CD8-positive, alpha-beta memory T cell (primary cell): ENCODE data around the gene EI24. TPM values are rescaled to one million over a fixed set of nuclear protein-coding genes. Genes with fewer than 3 reads are reported as not detected.

ENCODE experiments used
- CTCF ChIA-PET: fragments of 350-600 bp; sonication (Branson Sonifier 250); formaldehyde crosslinking; loops from one replicate; lab custom pipeline; 2021; ENCODE audit warnings: antibody characterized with exemption; lab: Charles Lee
- POLR2A ChIA-PET: fragments of 350-600 bp; sonication (Branson Sonifier 250); formaldehyde crosslinking; loops from one replicate; lab custom pipeline; 2021; ENCODE audit warnings: antibody characterized with exemption; lab: Charles Lee
- DNase-seq, 5 donors: peaks; one replicate each; pipeline versions ENCODE4 v3.0.0 to v3.0.0-alpha.2; 2020 to 2022; ENCODE audit warnings: mixed read lengths in 1 of 5
- H3K27ac ChIP-seq: one replicate; pipeline ENCODE4 v1.7.0; 2013; ENCODE audit warnings: low read depth, mild to moderate bottlenecking, low read length, moderate library complexity
- H3K27me3 ChIP-seq: 2 replicates; pipeline ENCODE4 v1.7.0; 2013; ENCODE audit warnings: low read length, mild to moderate bottlenecking; ENCODE audit not compliant: insufficient read depth, poor library complexity, severe bottlenecking
- H3K36me3 ChIP-seq: 2 replicates; pipeline ENCODE4 v1.7.0; 2013; ENCODE audit warnings: mild to moderate bottlenecking, low read length, moderate library complexity; ENCODE audit not compliant: insufficient read depth
- H3K4me1 ChIP-seq: 2 replicates; pipeline ENCODE4 v1.7.0; 2013; ENCODE audit warnings: mild to moderate bottlenecking, low read length, moderate library complexity; ENCODE audit not compliant: insufficient read depth
- H3K4me3 ChIP-seq: 2 replicates; pipeline ENCODE4 v1.7.0; 2013; ENCODE audit warnings: mild to moderate bottlenecking, low read length
- H3K9me3 ChIP-seq: 2 replicates; pipeline ENCODE4 v1.7.0; 2013; ENCODE audit warnings: mild to moderate bottlenecking, low read length
- H3K27ac Mint-ChIP-seq, 8 donors: one replicate each; pipeline ENCODE4 v1.8.0; 2020 to 2021; ENCODE audit warnings: mixed read lengths in 8 of 8, mild to moderate bottlenecking in 6 of 8, inconsistent platforms in 3 of 8, moderate library complexity in 3 of 8
- H3K27me3 Mint-ChIP-seq, 2 donors: one replicate each; pipeline ENCODE4 v1.8.0; 2020 to 2021; ENCODE audit warnings: mixed read lengths in 2 of 2, mild to moderate bottlenecking in 1 of 2, moderate library complexity in 1 of 2
- H3K36me3 Mint-ChIP-seq, 3 donors: one replicate each; pipeline ENCODE4 v1.8.0; 2020 to 2021; ENCODE audit warnings: mixed read lengths in 3 of 3, inconsistent platforms in 1 of 3, mild to moderate bottlenecking in 1 of 3
- H3K4me1 Mint-ChIP-seq, 3 donors: one replicate each; pipeline ENCODE4 v1.8.0; 2020 to 2021; ENCODE audit warnings: mixed read lengths in 3 of 3, inconsistent platforms in 1 of 3, mild to moderate bottlenecking in 1 of 3
- H3K4me3 Mint-ChIP-seq, 7 donors: one replicate each; pipeline ENCODE4 v1.8.0; 2020 to 2021; ENCODE audit warnings: mixed read lengths in 7 of 7, mild to moderate bottlenecking in 6 of 7, moderate library complexity in 4 of 7, inconsistent platforms in 2 of 7
- H3K9me3 Mint-ChIP-seq, 5 donors: one replicate each; pipeline ENCODE4 v1.8.0; 2020 to 2022; ENCODE audit warnings: mixed read lengths in 5 of 5, mild to moderate bottlenecking in 3 of 5, moderate library complexity in 2 of 5, inconsistent platforms in 1 of 5
- polyA plus RNA-seq: library from polyadenylated mRNA; unstranded; fragments of 300-500 nt; fragmentation: Illumina TruSeq; gene quantifications from one replicate; pipeline ENCODE4 v1.2.3, GENCODE V29; 2021
- total RNA-seq, 2 experiments: library from RNA; stranded (reverse); gene quantifications; one replicate each; pipeline ENCODE4 v1.2.3, GENCODE V29; 2021

Gene EI24
- total and polyA plus RNA-seq, 3 experiments from 2014 or later: 62.7 to 71.7 (median 65.7) TPM

DNA sequence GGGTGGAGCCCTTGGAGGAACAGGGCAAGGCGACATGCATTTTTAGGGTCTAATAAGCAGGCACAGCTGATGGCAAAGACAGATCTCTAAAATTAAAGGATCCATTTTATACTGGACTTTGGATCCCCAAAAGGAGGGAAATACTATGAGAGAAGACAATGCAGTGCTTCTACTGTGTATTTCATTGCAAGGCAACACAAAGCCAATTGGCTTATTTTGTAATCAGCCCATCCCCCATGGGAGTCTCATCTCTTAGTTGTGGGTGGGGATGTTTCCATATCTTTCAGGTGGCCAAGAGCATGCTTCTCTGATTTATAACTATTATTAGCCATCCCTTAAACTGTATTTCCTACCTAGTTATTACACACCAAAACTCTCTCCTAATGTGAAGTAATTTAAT, 18.5 kb upstream of the EI24 start:
- Histone ChIP-seq H3K36me3 (no peaks in the 10 kb centered on the region), H3K4me3 (no peak overlapping the region), H3K27ac (no peak overlapping the region), H3K9me3 (no peaks in the 10 kb centered on the region), H3K27me3 (no peaks in the 10 kb centered on the region), H3K4me1 (no peaks in the 10 kb centered on the region)
- POLR2A ChIA-PET: no interaction called here
- peaks cover 6 to 17% of the 10 kb centered on the region in 2 donors for H3K27me3 Mint-ChIP-seq
- peaks cover 23 to 44% (median 40%) of the 10 kb centered on the region in 5 donors for H3K9me3 Mint-ChIP-seq
- DNase-seq: no peak
- CTCF ChIA-PET: no interaction called here
- peaks cover 0 to 34% (median 4%) of the 10 kb centered on the region in 3 donors for H3K36me3 Mint-ChIP-seq
- H3K4me3 Mint-ChIP-seq: no peak overlapping the region
- no peaks in the 10 kb centered on the region for H3K4me1 Mint-ChIP-seq
- H3K27ac Mint-ChIP-seq: no peak overlapping the region

DNA sequence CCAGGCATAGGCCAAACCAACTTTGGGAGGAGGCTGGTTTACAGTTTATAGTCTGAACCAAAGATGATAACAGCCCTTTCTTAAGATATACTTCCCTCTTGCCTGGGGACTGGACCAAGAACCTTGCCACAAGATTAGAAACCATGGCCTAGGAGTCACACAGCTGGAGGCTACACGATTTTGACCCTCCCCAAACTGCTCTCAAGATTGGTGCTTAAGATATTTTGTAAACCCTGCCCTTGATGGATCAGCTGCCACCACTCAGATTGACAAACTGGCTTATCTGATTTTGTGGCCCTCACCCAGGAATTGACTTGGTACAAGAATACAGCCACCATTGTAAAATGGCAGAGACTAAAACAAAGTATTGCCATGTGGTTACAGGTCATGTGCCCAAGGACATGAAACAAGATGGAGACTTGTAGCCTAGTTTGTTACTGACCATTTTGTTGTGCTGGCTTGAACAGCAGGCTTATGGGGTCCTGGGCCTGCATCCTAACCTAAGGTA, 17.4 kb upstream of the EI24 start:
- Mint-ChIP-seq H3K27me3 (peaks cover 6 to 17% of the 10 kb centered on the region in 2 donors), H3K36me3 (peaks cover 0 to 38% (median 4%) of the 10 kb centered on the region in 3 donors), H3K9me3 (peaks cover 23 to 48% (median 40%) of the 10 kb centered on the region in 5 donors), H3K4me1 (no peaks in the 10 kb centered on the region), H3K4me3 (no peak overlapping the region), H3K27ac (no peak overlapping the region)
- DNase-seq: no peak
- Histone ChIP-seq H3K36me3 (no peaks in the 10 kb centered on the region), H3K4me3 (no peak overlapping the region), H3K9me3 (no peaks in the 10 kb centered on the region), H3K27ac (no peak overlapping the region), H3K27me3 (no peaks in the 10 kb centered on the region), H3K4me1 (no peaks in the 10 kb centered on the region)
- ChIA-PET CTCF (no interaction called here), POLR2A (no interaction called here)

DNA sequence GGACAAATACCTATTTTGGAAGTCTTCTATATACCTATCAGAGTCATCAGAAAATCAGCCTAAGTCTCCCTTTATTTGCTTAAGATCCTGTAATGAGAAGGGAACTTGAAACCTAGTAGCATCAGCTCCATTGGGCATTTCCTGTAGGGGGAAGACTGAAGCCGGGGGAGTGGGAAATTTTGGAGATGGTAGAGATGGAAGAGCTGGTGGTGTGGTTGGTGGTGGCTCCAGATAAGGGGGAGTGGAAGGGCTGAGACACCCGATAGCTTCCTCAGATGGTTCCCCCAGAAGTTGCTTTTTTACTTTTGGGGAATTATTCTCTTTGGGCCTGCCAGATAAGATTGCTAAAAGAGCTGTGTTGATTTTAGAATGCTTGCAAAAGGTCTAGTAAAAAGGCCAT, 16.4 kb upstream of the EI24 start:
- no peak overlapping the region for H3K4me3 Mint-ChIP-seq
- H3K27me3 ChIP-seq: no peaks in the 10 kb centered on the region
- H3K4me1 ChIP-seq: no peaks in the 10 kb centered on the region
- H3K36me3 Mint-ChIP-seq: peaks cover 0 to 41% (median 4%) of the 10 kb centered on the region in 3 donors
- POLR2A ChIA-PET: no interaction called here
- no peak overlapping the region for H3K4me3 ChIP-seq
- H3K27me3 Mint-ChIP-seq: peaks cover 6 to 17% of the 10 kb centered on the region in 2 donors
- H3K9me3 ChIP-seq: no peaks in the 10 kb centered on the region
- CTCF ChIA-PET: no interaction called here
- no peak for DNase-seq
- no peaks in the 10 kb centered on the region for H3K36me3 ChIP-seq
- H3K27ac Mint-ChIP-seq: no peak overlapping the region
- H3K27ac ChIP-seq: no peak overlapping the region
- H3K9me3 Mint-ChIP-seq: peaks cover 23 to 48% (median 40%) of the 10 kb centered on the region in 5 donors
- H3K4me1 Mint-ChIP-seq: no peaks in the 10 kb centered on the region

DNA sequence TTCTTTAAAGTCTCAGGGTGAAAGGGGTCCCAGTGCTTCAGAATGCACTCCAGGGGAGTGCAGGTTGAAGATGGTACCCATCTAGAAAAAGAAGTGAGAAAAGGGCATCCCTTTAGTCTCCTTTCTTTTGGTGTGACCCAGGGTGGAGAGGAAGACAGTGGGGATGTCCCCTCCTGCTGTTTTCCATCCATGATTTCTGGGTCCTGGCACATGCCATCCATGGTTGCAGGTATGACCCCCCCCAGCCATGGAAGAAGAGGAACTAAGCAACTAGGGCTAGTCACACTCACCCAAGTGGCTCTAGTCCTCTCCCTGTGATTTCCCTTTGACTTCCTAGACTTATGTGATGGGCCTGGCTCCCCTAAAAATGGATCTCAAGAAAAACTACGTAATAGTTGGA, 15.9 kb upstream of the EI24 start:
- Histone ChIP-seq H3K4me1 (no peaks in the 10 kb centered on the region), H3K36me3 (no peaks in the 10 kb centered on the region), H3K9me3 (no peaks in the 10 kb centered on the region), H3K27ac (no peak overlapping the region), H3K4me3 (no peak overlapping the region), H3K27me3 (no peaks in the 10 kb centered on the region)
- H3K36me3 Mint-ChIP-seq: peaks cover 0 to 41% (median 4%) of the 10 kb centered on the region in 3 donors
- CTCF ChIA-PET: no interaction called here
- DNase-seq: no peak
- H3K4me1 Mint-ChIP-seq: no peaks in the 10 kb centered on the region
- POLR2A ChIA-PET: no interaction called here
- H3K4me3 Mint-ChIP-seq: no peak overlapping the region
- H3K27ac Mint-ChIP-seq: no peak overlapping the region
- peaks cover 23 to 48% (median 40%) of the 10 kb centered on the region in 5 donors for H3K9me3 Mint-ChIP-seq
- peaks cover 6 to 21% of the 10 kb centered on the region in 2 donors for H3K27me3 Mint-ChIP-seq

DNA sequence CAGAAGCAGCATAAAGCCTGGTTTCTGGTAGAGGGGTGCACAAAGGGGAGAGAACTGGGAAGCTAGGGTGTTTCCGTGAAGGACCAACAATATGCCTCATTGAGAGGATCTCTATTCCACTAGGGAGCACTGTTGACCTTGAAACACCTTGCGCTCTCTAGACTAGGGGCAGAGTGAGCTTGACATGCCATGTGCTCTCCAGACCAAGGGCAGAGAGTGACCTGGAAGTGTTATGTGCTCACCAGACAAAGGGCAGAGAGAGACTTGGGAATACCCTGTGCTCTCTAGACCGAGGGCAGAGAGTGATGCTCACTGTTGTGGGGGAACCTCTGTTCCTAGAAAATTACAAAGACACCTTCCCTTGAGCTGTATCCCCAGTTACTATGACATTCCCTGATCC, 15.2 kb upstream of the EI24 start:
- H3K27me3 ChIP-seq: no peaks in the 10 kb centered on the region
- DNase-seq: no peak
- H3K27ac ChIP-seq: peak overlapping the region; percentile 10
- H3K4me3 ChIP-seq: no peak overlapping the region
- Mint-ChIP-seq H3K27ac (no peak overlapping the region), H3K4me3 (no peak overlapping the region), H3K9me3 (peaks cover 23 to 48% (median 40%) of the 10 kb centered on the region in 5 donors), H3K27me3 (peaks cover 6 to 21% of the 10 kb centered on the region in 2 donors), H3K36me3 (peaks cover 0 to 41% (median 4%) of the 10 kb centered on the region in 3 donors), H3K4me1 (no peaks in the 10 kb centered on the region)
- ChIA-PET POLR2A (no interaction called here), CTCF (no interaction called here)
- H3K4me1 ChIP-seq: no peaks in the 10 kb centered on the region
- no peaks in the 10 kb centered on the region for H3K36me3 ChIP-seq
- no peaks in the 10 kb centered on the region for H3K9me3 ChIP-seq

DNA sequence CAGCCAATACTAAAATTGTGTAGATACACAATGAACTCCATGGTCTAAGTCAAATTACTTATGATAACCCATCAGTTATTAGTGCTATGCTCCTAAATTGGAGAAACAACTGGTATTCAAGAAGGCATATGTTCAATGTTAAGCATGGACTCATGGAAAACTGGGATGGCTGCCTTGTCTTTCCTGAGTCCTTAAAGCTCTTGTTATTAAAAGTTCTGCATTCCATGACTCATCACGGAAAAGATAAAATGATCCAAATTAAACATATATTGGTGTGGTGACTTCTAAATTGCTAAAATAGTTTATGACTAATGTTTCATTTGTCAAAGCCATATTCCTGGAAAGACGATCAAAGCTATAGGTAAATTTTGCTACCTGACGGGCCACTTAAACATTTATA, 9.4 kb upstream of the EI24 start:
- H3K4me1 Mint-ChIP-seq: no peaks in the 10 kb centered on the region
- Histone ChIP-seq H3K4me3 (no peak overlapping the region), H3K9me3 (no peaks in the 10 kb centered on the region), H3K27me3 (no peaks in the 10 kb centered on the region), H3K4me1 (no peaks in the 10 kb centered on the region), H3K27ac (no peak overlapping the region), H3K36me3 (no peaks in the 10 kb centered on the region)
- ChIA-PET CTCF (no interaction called here), POLR2A (no interaction called here)
- no peak for DNase-seq
- no peak overlapping the region for H3K4me3 Mint-ChIP-seq
- H3K9me3 Mint-ChIP-seq: peaks cover 0 to 14% (median 6%) of the 10 kb centered on the region in 5 donors
- H3K36me3 Mint-ChIP-seq: peaks cover 0 to 12% (median 0%) of the 10 kb centered on the region in 3 donors
- no peak overlapping the region for H3K27ac Mint-ChIP-seq
- H3K27me3 Mint-ChIP-seq: peaks cover 0 to 6% of the 10 kb centered on the region in 2 donors

DNA sequence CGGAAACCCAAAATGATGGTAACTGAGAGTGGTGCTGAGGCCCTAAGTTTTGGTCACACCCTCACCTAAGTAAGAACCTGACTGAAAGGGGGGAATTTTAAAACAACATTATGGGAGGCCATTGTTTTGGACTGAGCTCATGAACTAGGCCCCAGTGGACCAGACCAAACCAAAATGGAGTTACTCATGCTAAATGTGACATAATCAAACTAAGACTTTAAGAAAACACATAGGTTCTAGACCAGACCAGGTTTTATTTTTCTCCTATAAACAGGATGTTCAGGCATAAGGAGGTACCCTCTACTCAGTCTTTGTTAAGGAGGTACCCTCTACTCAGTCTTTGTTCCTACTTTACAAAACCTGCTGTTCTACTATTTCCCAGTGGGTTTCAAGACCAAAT, 7.4 kb upstream of the EI24 start:
- H3K27ac ChIP-seq: no peak overlapping the region
- H3K27ac Mint-ChIP-seq: no peak overlapping the region
- H3K9me3 Mint-ChIP-seq: no peaks in the 10 kb centered on the region
- ChIA-PET POLR2A (no interaction called here), CTCF (no interaction called here)
- H3K4me3 ChIP-seq: no peak overlapping the region
- no peaks in the 10 kb centered on the region for H3K4me1 ChIP-seq
- no peaks in the 10 kb centered on the region for H3K27me3 ChIP-seq
- H3K4me3 Mint-ChIP-seq: no peak overlapping the region
- peaks cover 0 to 4% of the 10 kb centered on the region in 2 donors for H3K27me3 Mint-ChIP-seq
- no peak for DNase-seq
- H3K4me1 Mint-ChIP-seq: peaks cover 0 to 3% (median 3%) of the 10 kb centered on the region in 3 donors
- H3K36me3 Mint-ChIP-seq: peaks cover 0 to 3% (median 0%) of the 10 kb centered on the region in 3 donors
- no peaks in the 10 kb centered on the region for H3K36me3 ChIP-seq
- no peaks in the 10 kb centered on the region for H3K9me3 ChIP-seq

DNA sequence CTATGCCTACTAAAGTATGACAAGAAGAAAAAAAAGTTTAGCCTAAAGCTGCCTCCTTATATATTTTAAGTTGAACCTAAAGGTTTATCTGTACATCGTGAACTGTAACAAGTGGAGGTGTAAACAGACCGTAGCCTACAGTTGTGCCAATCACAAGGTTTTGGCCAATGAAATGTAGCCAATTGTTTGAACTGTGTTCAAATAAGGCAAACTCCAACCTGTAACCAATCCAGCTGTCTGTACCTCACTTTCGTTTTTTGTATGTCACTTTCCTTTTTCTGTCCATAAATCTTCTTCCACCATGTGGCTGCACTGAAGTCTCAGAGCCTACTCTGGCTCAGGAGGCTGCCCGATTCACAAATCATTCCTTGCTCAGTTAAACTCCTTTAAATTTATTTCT, 6.8 kb upstream of the EI24 start:
- H3K4me3 ChIP-seq: no peak overlapping the region
- H3K4me1 ChIP-seq: no peaks in the 10 kb centered on the region
- DNase-seq: no peak
- H3K36me3 Mint-ChIP-seq: no peaks in the 10 kb centered on the region
- no peaks in the 10 kb centered on the region for H3K27me3 ChIP-seq
- H3K27ac ChIP-seq: no peak overlapping the region
- ChIA-PET POLR2A (no interaction called here), CTCF (no interaction called here)
- H3K4me3 Mint-ChIP-seq: no peak overlapping the region
- peaks cover 0 to 5% (median 4%) of the 10 kb centered on the region in 3 donors for H3K4me1 Mint-ChIP-seq
- no peaks in the 10 kb centered on the region for H3K9me3 Mint-ChIP-seq
- H3K27ac Mint-ChIP-seq: no peak overlapping the region
- no peaks in the 10 kb centered on the region for H3K36me3 ChIP-seq
- H3K27me3 Mint-ChIP-seq: peaks cover 0 to 4% of the 10 kb centered on the region in 2 donors
- no peaks in the 10 kb centered on the region for H3K9me3 ChIP-seq
